Measurements from ENCODE around the gene HPS1. TPM values are rescaled to one million over a fixed set of nuclear protein-coding genes. Genes with fewer than 3 reads are reported as not detected.

HPS1 gene
- polyA plus RNA-seq, 2 of the 4 experiments (the other 2 are of a cell fraction) = 25.1 to 28.2 TPM

- Histone ChIP-seq H3K4me1 (no peaks in the 10 kb centered on the region), H3K4me2 (no peak overlapping the region), H3K27ac (no peak overlapping the region), H3K9me3 (no peaks in the 10 kb centered on the region), H3K4me3 (no peak overlapping the region)
- ATAC-seq = no peak
- 93% methylated on average over 7 of the region's 7 CpGs for WGBS (ENCODE audit: missing lambda C conversion rate)
- no peak for FAIRE-seq
- no peak for TF ChIP-seq E2F6 (IDR thresholded peaks at IDR 0.05; ENCODE audit: borderline replicate concordance, low read depth)
- no peak for TF ChIP-seq HES2 (IDR thresholded peaks at IDR 0.05)
- TF ChIP-seq ELK1 (IDR thresholded peaks at IDR 0.05; ENCODE audit: low read depth, low read length) = no peak
- no peak for TF ChIP-seq ESRRA (IDR thresholded peaks at IDR 0.05; ENCODE audit: borderline replicate concordance, low read length)
- no peak for TF ChIP-seq ZC3H11A (IDR thresholded peaks at IDR 0.05)
- TF ChIP-seq EHF (CRISPR knock-in tag; IDR thresholded peaks at IDR 0.05) = no peak
- TF ChIP-seq MAZ (IDR thresholded peaks at IDR 0.05; ENCODE audit: borderline replicate concordance, low read depth, low read length) = no peak
- no peak for TF ChIP-seq RAD21 (conservative IDR thresholded peaks at IDR 0.05 in 1 of 2, IDR thresholded peaks at IDR 0.05 in 1 of 2)
- no peak for TF ChIP-seq RCOR1 (IDR thresholded peaks at IDR 0.05; ENCODE audit: low read depth, low read length)
- TF ChIP-seq MAFK (IDR thresholded peaks at IDR 0.05; ENCODE audit: partially characterized antibody) = no peak
- TF ChIP-seq ATOH8 (CRISPR knock-in tag; IDR thresholded peaks at IDR 0.05; ENCODE audit: low read depth) = no peak
- no peak for TF ChIP-seq CHD4 (IDR thresholded peaks at IDR 0.05; ENCODE audit: borderline replicate concordance)
- no peak for TF ChIP-seq RNF2 (IDR thresholded peaks at IDR 0.05; ENCODE audit: borderline replicate concordance, low read depth)
- TF ChIP-seq REST (IDR thresholded peaks at IDR 0.05) = no peak
- no peak for TF ChIP-seq FOSL2 (IDR thresholded peaks at IDR 0.05)
- TF ChIP-seq FOSL2 (CRISPR knock-in tag; IDR thresholded peaks at IDR 0.05) = no peak
- ChIA-PET POLR2A (no interaction called here), CTCF (interaction anchor here (1.5 to 1.8 kb wide), 2 partner anchors 9 to 101 kb away, joined by 3 to 4 read pairs; no protein-coding TSS in a partner anchor)
- DNase-seq (ENCODE audit: low read depth in 1 of 2, low spot score in 1 of 2) = no peak
These were observed 19.7 kb downstream of the HPS1 start for GRCh38 chr10:98427011-98427515.

GRCh38 chr10:98425511-98426352 is 21.0 kb downstream of the HPS1 start:
- CTCF ChIA-PET = interaction anchor here (0.7 to 2.2 kb wide), 17 partner anchors 9 to 956 kb away, joined by 3 to 23 read pairs (median 5); no protein-coding TSS in a partner anchor
- POLR2A ChIA-PET = interaction anchor here (0.9 kb wide), 1 partner anchor 11 kb away, joined by 4 read pairs; the partner anchor contains the start of gene PYROXD2
- FAIRE-seq (peak; percentile 7), DNase-seq (ENCODE audit: low read depth in 1 of 2, low spot score in 1 of 2) (peak; percentile 64), ATAC-seq (peak; percentile 80 to 92)
- H3K4me3 ChIP-seq = no peak overlapping the region
- H3K9me3 ChIP-seq = no peaks in the 10 kb centered on the region
- no peak overlapping the region for H3K4me2 ChIP-seq
- 71% methylated on average over 14 of the region's 21 CpGs for WGBS (ENCODE audit: missing lambda C conversion rate)
- H3K27ac ChIP-seq = no peak overlapping the region
- H3K4me1 ChIP-seq = no peaks in the 10 kb centered on the region
- TF ChIP-seq HEYL (CRISPR knock-in tag; IDR thresholded peaks at IDR 0.05) (no peak), USF2 (IDR thresholded peaks at IDR 0.05) (no peak), NPAS2 (CRISPR knock-in tag; IDR thresholded peaks at IDR 0.05; ENCODE audit: borderline replicate concordance) (no peak), REST (IDR thresholded peaks at IDR 0.05) (no peak), FOSL2 (IDR thresholded peaks at IDR 0.05) (no peak), FOSL2 (CRISPR knock-in tag; IDR thresholded peaks at IDR 0.05) (no peak), ATOH8 (CRISPR knock-in tag; IDR thresholded peaks at IDR 0.05; ENCODE audit: low read depth) (no peak), HOXA7 (CRISPR knock-in tag; IDR thresholded peaks at IDR 0.05) (no peak), NR3C1 (IDR thresholded peaks at IDR 0.05) (no peak)

Data from A549 (cell line).